Astrocyte (in vitro differentiated cells and primary cell): ENCODE data around the gene TRNAU1AP.

ENCODE experiments used
- EZH2 ChIP-seq: IDR thresholded peaks from 2 replicates; pipeline ENCODE4 v1.6.1; 2012; ENCODE audit warnings: mild to moderate bottlenecking, low read length, inconsistent platforms; ENCODE audit not compliant: insufficient read depth
- TF ChIP-seq, protein P1 (sequence below): IDR thresholded peaks from 2 replicates; pipeline ENCODE4 v1.5.1; 2011; ENCODE audit warnings: low read depth, mild to moderate bottlenecking, inconsistent platforms, low read length, moderate library complexity; ENCODE audit not compliant: insufficient read depth

DNA sequence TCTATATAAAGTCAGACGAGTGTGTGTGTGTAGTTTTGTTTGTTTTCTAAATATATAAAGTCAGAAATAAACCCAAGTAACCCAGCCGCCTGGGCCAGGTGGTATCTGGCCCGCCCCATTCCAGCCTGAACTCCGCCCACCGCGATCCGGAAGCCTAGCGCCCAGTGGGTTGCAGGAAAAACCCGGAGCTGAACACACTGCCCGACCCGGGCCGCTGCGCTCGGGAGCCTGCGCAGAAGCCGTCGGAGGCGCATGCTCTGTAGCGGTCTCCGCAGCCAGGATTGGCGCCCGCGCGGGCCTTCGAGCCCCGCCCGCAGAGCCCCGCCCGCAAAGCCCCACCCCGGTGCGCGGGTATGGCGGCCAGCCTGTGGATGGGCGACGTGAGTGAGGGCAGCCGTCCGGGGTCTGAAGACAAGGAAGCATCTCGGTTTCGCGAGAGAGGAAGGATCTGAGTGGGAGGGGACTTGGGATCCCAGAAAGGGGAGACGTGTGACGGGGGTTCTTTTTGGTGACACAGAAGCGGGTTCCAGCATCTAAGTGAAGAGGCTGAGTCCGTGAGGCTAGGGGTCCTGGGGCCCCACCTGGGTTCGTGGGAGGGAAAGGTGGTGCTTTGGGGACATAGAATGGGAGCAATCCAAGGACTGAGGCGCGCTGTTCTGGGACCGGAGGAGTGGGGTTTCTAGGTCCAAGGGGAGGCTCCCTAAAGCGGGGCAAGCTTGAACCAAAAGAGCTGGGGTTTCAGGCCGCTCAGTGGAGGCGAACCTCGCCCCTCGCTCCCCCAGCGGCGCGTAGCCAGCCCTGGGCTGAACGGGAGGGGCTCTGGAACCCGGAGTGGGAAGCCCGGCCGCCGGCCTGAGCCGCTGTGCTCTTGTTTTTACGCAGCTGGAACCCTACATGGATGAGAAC lies at the start of gene TRNAU1AP:
- TF ChIP-seq, protein P1, sequence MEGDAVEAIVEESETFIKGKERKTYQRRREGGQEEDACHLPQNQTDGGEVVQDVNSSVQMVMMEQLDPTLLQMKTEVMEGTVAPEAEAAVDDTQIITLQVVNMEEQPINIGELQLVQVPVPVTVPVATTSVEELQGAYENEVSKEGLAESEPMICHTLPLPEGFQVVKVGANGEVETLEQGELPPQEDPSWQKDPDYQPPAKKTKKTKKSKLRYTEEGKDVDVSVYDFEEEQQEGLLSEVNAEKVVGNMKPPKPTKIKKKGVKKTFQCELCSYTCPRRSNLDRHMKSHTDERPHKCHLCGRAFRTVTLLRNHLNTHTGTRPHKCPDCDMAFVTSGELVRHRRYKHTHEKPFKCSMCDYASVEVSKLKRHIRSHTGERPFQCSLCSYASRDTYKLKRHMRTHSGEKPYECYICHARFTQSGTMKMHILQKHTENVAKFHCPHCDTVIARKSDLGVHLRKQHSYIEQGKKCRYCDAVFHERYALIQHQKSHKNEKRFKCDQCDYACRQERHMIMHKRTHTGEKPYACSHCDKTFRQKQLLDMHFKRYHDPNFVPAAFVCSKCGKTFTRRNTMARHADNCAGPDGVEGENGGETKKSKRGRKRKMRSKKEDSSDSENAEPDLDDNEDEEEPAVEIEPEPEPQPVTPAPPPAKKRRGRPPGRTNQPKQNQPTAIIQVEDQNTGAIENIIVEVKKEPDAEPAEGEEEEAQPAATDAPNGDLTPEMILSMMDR = no peak
- TF ChIP-seq EZH2 = no peak
